Body of pancreas (tissue), 4 donors: Measurements from ENCODE around the gene CACNA2D3.

Source experiments
- POLR2A ChIP-seq, 3 donors: fragments of 450-650 bp; IDR thresholded peaks; one replicate each; pipeline ENCODE4 v1.6.1; 2016; ENCODE audit warnings: antibody characterized with exemption in 3 of 3, mild to moderate bottlenecking in 2 of 3
- TF ChIP-seq, protein P1 (sequence below), 7 experiments: fragments of 450-650 bp in 4 of 7; fragments of 200-600 bp in 3 of 7; sonication (generic) in 3 of 7; IDR thresholded peaks; one replicate each; pipeline ENCODE4 v1.5.1; 2016 to 2019; ENCODE audit warnings: antibody characterized with exemption in 7 of 7

- TF ChIP-seq, protein P1, sequence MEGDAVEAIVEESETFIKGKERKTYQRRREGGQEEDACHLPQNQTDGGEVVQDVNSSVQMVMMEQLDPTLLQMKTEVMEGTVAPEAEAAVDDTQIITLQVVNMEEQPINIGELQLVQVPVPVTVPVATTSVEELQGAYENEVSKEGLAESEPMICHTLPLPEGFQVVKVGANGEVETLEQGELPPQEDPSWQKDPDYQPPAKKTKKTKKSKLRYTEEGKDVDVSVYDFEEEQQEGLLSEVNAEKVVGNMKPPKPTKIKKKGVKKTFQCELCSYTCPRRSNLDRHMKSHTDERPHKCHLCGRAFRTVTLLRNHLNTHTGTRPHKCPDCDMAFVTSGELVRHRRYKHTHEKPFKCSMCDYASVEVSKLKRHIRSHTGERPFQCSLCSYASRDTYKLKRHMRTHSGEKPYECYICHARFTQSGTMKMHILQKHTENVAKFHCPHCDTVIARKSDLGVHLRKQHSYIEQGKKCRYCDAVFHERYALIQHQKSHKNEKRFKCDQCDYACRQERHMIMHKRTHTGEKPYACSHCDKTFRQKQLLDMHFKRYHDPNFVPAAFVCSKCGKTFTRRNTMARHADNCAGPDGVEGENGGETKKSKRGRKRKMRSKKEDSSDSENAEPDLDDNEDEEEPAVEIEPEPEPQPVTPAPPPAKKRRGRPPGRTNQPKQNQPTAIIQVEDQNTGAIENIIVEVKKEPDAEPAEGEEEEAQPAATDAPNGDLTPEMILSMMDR (IDR thresholded peaks at IDR 0.05), result no peak
- TF ChIP-seq POLR2A (IDR thresholded peaks at IDR 0.05), result no peak
Measured at GRCh38 chr3:54761637-54762036, 639.3 kb downstream of the CACNA2D3 start.
